Measurements from ENCODE around the gene TSPEAR. TPM values are rescaled to one million over a fixed set of nuclear protein-coding genes. Genes with fewer than 3 reads are reported as not detected.
"Not testable (repeated sequence)": the region's sequence is repeated elsewhere in the genome, so short reads cannot be mapped to it uniquely, and the experiment has no call there.

Gene TSPEAR
- polyA plus RNA-seq, 6 donors from 2014 or later: not detected

GRCh38 chr21:44575307-44576024 is 135.9 kb downstream of the TSPEAR start:
- DNase-seq (no peak), ATAC-seq (ENCODE audit: low read depth in 2 of 2) (no peak)
- peaks cover 21 to 73% (median 50%) of the 10 kb centered on the region in 3 donors for H3K27me3 Mint-ChIP-seq
- peaks cover 11 to 42% of the 10 kb centered on the region in 2 donors for H3K36me3 Mint-ChIP-seq
- H3K27ac Mint-ChIP-seq: peak overlapping the region in 2 of 6 donors; percentile 5 to 44
- no peak overlapping the region for H3K4me3 Mint-ChIP-seq
- H3K4me1 Mint-ChIP-seq: peaks cover 0 to 8% (median 3%) of the 10 kb centered on the region in 3 donors
- H3K9me3 Mint-ChIP-seq: peaks cover 15 to 39% (median 28%) of the 10 kb centered on the region in 7 donors

- peak overlapping the region in 2 of 6 donors; percentile 44 to 83 for H3K27ac Mint-ChIP-seq
- no peak overlapping the region for H3K4me3 Mint-ChIP-seq
- H3K27me3 Mint-ChIP-seq: peaks cover 21 to 70% (median 50%) of the 10 kb centered on the region in 3 donors
- H3K36me3 Mint-ChIP-seq: peaks cover 11 to 34% of the 10 kb centered on the region in 2 donors
- DNase-seq: no peak
- peaks cover 0 to 8% (median 3%) of the 10 kb centered on the region in 3 donors for H3K4me1 Mint-ChIP-seq
- H3K9me3 Mint-ChIP-seq: peaks cover 9 to 32% (median 22%) of the 10 kb centered on the region in 7 donors
- ATAC-seq (ENCODE audit: low read depth in 2 of 2): no peak
Measured at GRCh38 chr21:44574457-44575306, 136.7 kb downstream of the TSPEAR start.

GRCh38 chr21:44573630-44574456 is 137.5 kb downstream of the TSPEAR start, which contains the start of gene KRTAP10-4:
TSS of gene KRTAP10-4 (plus strand) at chr21:44573729. CDS start at chr21:44573759, 30 bp downstream.
- DNase-seq; H3K4me3 Mint-ChIP-seq; ATAC-seq (ENCODE audit: low read depth in 2 of 2); H3K4me1 Mint-ChIP-seq; H3K27ac Mint-ChIP-seq: not testable (repeated sequence)
- Mint-ChIP-seq H3K36me3 (peaks cover 11 to 32% of the 10 kb centered on the region in 2 donors), H3K27me3 (peaks cover 21 to 63% (median 49%) of the 10 kb centered on the region in 3 donors), H3K9me3 (peaks cover 9 to 30% (median 21%) of the 10 kb centered on the region in 7 donors)

- Mint-ChIP-seq H3K4me1 (peaks cover 0 to 8% (median 3%) of the 10 kb centered on the region in 3 donors), H3K27me3 (peaks cover 21 to 58% (median 49%) of the 10 kb centered on the region in 3 donors), H3K36me3 (peaks cover 8 to 29% of the 10 kb centered on the region in 2 donors), H3K9me3 (peaks cover 9 to 25% (median 18%) of the 10 kb centered on the region in 7 donors), H3K27ac (no peak overlapping the region), H3K4me3 (no peak overlapping the region)
- DNase-seq (no peak), ATAC-seq (ENCODE audit: low read depth in 2 of 2) (no peak)
Measured at GRCh38 chr21:44572959-44573583, 138.3 kb downstream of the TSPEAR start.

DNA sequence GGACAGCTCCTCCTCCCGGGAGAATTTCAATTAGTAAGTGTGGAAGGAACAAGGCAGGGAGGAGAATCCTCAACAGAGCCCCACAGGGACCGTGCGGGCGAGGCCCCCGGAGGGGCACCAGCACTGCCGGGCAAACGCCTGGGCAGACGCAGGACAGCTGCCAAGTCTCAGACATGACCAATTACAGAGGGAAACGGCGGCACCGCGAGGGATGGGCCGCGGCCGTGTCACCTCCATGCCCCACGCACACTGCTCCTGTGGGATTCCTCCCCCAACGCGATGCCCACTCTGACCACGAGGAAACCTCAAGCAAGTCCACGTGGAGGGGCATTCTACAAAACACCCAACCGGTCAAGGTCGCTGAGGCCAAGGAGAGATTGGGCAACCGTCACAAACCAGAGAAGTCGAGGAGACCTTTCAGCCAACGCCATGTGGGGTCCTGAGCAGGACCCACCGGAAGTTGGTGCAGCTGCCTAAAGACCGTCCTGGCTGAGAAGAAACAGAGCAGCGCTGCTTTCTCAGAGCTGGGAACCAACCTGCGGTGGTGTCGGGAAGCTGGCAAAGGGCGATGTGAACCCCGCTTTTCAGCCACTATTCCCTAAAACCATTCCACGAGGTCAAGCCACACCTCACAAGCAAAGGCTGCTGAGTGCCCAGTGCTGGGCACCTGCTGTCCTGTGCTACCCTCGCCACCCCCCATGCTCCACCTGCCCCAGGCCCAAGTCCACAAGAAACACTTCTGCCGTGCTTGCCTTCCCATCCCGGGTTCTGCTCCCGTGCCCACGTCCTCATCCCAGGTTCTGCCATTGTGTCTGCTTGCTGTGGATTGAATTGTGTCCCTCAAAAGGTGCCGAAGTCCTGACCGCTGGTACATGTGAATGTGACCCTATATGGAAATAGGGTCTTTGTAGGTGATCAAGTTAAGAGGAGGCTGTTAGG is 139.3 kb downstream of the TSPEAR start:
- no peak for DNase-seq
- peaks cover 21 to 57% (median 49%) of the 10 kb centered on the region in 3 donors for H3K27me3 Mint-ChIP-seq
- no peak overlapping the region for H3K4me3 Mint-ChIP-seq
- ATAC-seq (ENCODE audit: low read depth in 2 of 2): no peak
- peaks cover 4 to 16% (median 11%) of the 10 kb centered on the region in 7 donors for H3K9me3 Mint-ChIP-seq
- peak overlapping the region in 1 of 6 donors; percentile 10 for H3K27ac Mint-ChIP-seq
- H3K36me3 Mint-ChIP-seq: peaks cover 5 to 20% of the 10 kb centered on the region in 2 donors
- peaks cover 2 to 8% (median 3%) of the 10 kb centered on the region in 3 donors for H3K4me1 Mint-ChIP-seq

- Mint-ChIP-seq H3K4me3 (no peak overlapping the region), H3K27me3 (peaks cover 21 to 57% (median 49%) of the 10 kb centered on the region in 3 donors), H3K27ac (peak overlapping the region in 1 of 6 donors; percentile 10), H3K9me3 (peaks cover 2 to 12% (median 6%) of the 10 kb centered on the region in 7 donors), H3K36me3 (peaks cover 5 to 13% of the 10 kb centered on the region in 2 donors), H3K4me1 (peaks cover 3 to 15% (median 10%) of the 10 kb centered on the region in 3 donors)
- DNase-seq (no peak), ATAC-seq (ENCODE audit: low read depth in 2 of 2) (no peak)
Measured at GRCh38 chr21:44571296-44571695, 140.1 kb downstream of the TSPEAR start.

GRCh38 chr21:44569861-44570517 is 141.4 kb downstream of the TSPEAR start:
- Mint-ChIP-seq H3K9me3 (peaks cover 0 to 4% (median 3%) of the 10 kb centered on the region in 7 donors), H3K4me3 (peak overlapping the region in 2 of 8 donors; percentile 33 to 48), H3K4me1 (peaks cover 8 to 21% (median 20%) of the 10 kb centered on the region in 3 donors), H3K27me3 (peaks cover 13 to 46% (median 38%) of the 10 kb centered on the region in 3 donors), H3K36me3 (peaks cover 0 to 13% of the 10 kb centered on the region in 2 donors), H3K27ac (peak overlapping the region in 3 of 6 donors; percentile 54 to 70 (median 62))
- DNase-seq (no peak), ATAC-seq (ENCODE audit: low read depth in 2 of 2) (no peak)

DNA sequence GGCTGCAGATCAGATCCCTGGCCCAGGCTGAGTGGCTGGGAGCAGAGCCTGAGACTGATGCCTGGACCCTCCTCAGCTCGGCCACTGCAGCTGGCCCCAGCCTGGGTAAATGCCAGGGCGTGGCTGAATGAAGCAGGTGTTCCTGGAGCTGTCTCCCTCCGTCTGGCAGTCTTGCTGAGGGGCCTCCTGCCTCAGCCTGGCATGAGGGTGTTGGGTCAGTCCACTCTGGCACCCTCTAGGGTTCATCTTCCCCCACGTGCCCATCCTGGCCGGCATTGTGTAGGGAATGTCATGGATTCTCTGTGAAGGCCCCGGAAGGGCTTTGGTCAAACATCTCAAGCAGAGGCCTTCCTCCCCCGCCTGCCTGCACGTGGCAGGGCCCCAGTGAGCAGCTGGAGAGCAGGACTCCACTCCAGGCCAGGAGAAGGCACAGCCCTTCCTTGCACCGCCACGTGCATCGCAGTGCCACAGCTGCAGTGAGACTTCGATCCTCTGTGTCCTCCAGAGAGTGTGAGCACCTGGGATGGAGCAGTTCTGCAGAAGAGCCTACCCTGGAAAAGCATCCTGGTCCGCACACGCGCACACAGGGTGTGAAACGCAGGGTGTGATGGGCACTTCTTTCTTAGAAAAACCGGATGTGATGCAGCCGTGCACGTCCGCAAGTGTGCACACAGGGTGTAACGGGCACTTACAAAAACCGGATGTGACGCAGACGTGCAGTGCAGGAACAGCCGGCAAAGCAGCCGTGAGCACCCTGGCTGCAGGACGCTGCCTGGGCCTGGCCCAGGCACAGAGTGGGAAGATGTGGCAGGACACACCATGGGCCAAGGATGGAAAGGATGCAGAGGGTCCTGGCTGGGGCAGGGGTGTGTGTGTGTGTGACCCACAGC is 142.5 kb downstream of the TSPEAR start:
- peak overlapping the region in 1 of 6 donors; percentile 79 for H3K27ac Mint-ChIP-seq
- peaks cover 13 to 35% (median 29%) of the 10 kb centered on the region in 3 donors for H3K27me3 Mint-ChIP-seq
- ATAC-seq (ENCODE audit: low read depth in 2 of 2): no peak
- peaks cover 12 to 23% (median 20%) of the 10 kb centered on the region in 3 donors for H3K4me1 Mint-ChIP-seq
- H3K9me3 Mint-ChIP-seq: peaks cover 0 to 4% (median 3%) of the 10 kb centered on the region in 7 donors
- DNase-seq: no peak
- no peak overlapping the region for H3K4me3 Mint-ChIP-seq
- peaks cover 0 to 13% of the 10 kb centered on the region in 2 donors for H3K36me3 Mint-ChIP-seq

- no peak for ATAC-seq (ENCODE audit: low read depth in 2 of 2)
- H3K4me3 Mint-ChIP-seq: no peak overlapping the region
- H3K4me1 Mint-ChIP-seq: peaks cover 12 to 23% (median 20%) of the 10 kb centered on the region in 3 donors
- H3K27me3 Mint-ChIP-seq: peaks cover 13 to 29% (median 29%) of the 10 kb centered on the region in 3 donors
- no peak overlapping the region for H3K27ac Mint-ChIP-seq
- DNase-seq: no peak
- H3K9me3 Mint-ChIP-seq: peaks cover 2 to 5% (median 3%) of the 10 kb centered on the region in 7 donors
- peaks cover 0 to 13% of the 10 kb centered on the region in 2 donors for H3K36me3 Mint-ChIP-seq
Measured at GRCh38 chr21:44568261-44568660, 143.1 kb downstream of the TSPEAR start.

- peaks cover 0 to 13% of the 10 kb centered on the region in 2 donors for H3K36me3 Mint-ChIP-seq
- H3K4me3 Mint-ChIP-seq: no peak overlapping the region
- DNase-seq: no peak
- H3K4me1 Mint-ChIP-seq: peaks cover 12 to 23% (median 20%) of the 10 kb centered on the region in 3 donors
- ATAC-seq (ENCODE audit: low read depth in 2 of 2): no peak
- peaks cover 3 to 10% (median 5%) of the 10 kb centered on the region in 7 donors for H3K9me3 Mint-ChIP-seq
- H3K27ac Mint-ChIP-seq: peak overlapping the region in 3 of 6 donors; percentile 24 to 72 (median 65)
- H3K27me3 Mint-ChIP-seq: peaks cover 8 to 23% (median 23%) of the 10 kb centered on the region in 3 donors
Measured at GRCh38 chr21:44567481-44568171, 143.7 kb downstream of the TSPEAR start.
